Measurements from ENCODE around the gene AQP3. TPM values are rescaled to one million over a fixed set of nuclear protein-coding genes. Genes with fewer than 3 reads are reported as not detected.

Gene AQP3
- total and polyA plus RNA-seq, 2 of the 4 experiments (the other 2 are of a cell fraction), result 3.8 to 12.2 TPM

DNA sequence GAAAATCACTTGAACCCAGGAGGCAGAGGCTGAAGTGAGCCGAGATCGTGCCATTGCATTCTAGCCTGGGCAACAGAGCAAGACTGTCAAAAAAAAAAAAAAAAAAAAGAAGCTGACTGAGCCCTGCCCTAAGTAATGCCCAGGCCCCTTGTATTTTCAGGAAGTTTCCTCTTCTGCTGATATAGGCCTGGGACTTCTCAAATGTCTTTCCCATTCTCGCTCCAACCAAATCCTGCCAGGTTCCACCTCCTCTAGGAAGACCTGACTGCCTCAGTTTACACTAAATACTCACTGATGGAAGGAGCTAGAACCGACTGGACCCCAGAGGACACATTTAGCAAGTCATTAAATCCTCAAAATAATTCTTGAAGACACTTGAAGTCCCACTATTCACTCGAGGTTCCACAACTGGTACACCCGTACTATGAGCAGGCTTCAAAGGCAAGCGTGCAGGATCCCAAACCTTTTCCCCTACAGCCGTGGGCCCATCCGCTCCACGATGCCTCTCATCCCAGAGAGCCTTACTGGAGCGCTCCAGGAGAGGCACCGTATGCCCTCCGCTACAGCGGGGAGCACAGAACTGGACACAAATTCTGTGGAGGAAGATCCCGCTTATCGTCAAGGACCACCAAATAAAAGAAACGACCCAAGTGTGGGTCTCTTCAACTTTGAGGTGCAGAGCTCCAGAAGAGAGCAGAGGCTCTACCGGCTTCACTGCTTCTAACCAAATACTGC is 25.7 kb upstream of the AQP3 start:
- Histone ChIP-seq H3K9ac (ENCODE audit: low read depth, low read length) (peak overlapping the region; percentile 71), H3K4me2 (ENCODE audit: low read depth, low read length) (peak overlapping the region; percentile 78), H3K4ac (ENCODE audit: low read depth, low read length) (peak overlapping the region; percentile 79), H3K27me3 (ENCODE audit: control insufficient read depth, insufficient read depth, low read length) (no peaks in the 10 kb centered on the region), H2BK20ac (ENCODE audit: low read depth, low read length) (no peak overlapping the region), H2AK9ac (replicated peaks; ENCODE audit: low read depth, low read length, poor library complexity) (peak overlapping the region; percentile 92), H4K91ac (ENCODE audit: insufficient read depth, low read depth, low read length) (peak overlapping the region; percentile 46; the same call in 1 of the 2 replicates), H3K4me1 (ENCODE audit: control insufficient read depth, insufficient read depth, low read length) (peaks cover 3% of the 10 kb centered on the region; the same call in 1 of the 2 replicates), H2BK5ac (ENCODE audit: low read depth, low read length, poor library complexity, severe bottlenecking) (no peak overlapping the region), H2BK120ac (ENCODE audit: low read depth, low read length) (peak overlapping the region; percentile 3; the same call in 1 of the 2 replicates), H2BK15ac (ENCODE audit: low read depth, low read length) (no peak overlapping the region), H3K27ac (ENCODE audit: insufficient read depth, low read length) (peak overlapping the region; percentile 57), H3K56ac (ENCODE audit: extremely low read depth, insufficient read depth, low read length) (peak overlapping the region; percentile 78), H3K36me3 (ENCODE audit: control insufficient read depth, insufficient read depth, low read length) (peaks cover 34% of the 10 kb centered on the region), H3K14ac (replicated peaks; ENCODE audit: low read depth, low read length) (peak overlapping the region; percentile 72), H2AFZ (replicated peaks; ENCODE audit: low read length, poor library complexity) (peak overlapping the region; percentile 90), H3K4me3 (ENCODE audit: insufficient read depth, low read depth, low read length) (peak overlapping the region; percentile 57), H4K20me1 (ENCODE audit: insufficient read depth, low read length) (peaks cover 8% of the 10 kb centered on the region; the same call in 1 of the 2 replicates), H3K9me3 (ENCODE audit: control insufficient read depth, insufficient read depth, low read length) (no peaks in the 10 kb centered on the region), H4K8ac (ENCODE audit: low read depth in 2 of 2, low read length in 2 of 2) (peak overlapping the region; percentile 10 to 73; a peak in 2 of 4 replicates), H2AK5ac (ENCODE audit: low read depth, low read length) (peak overlapping the region; percentile 51), H3K79me1 (ENCODE audit: low read depth in 1 of 2, low read length in 2 of 2) (peaks cover 10 to 51% of the 10 kb centered on the region in 2 experiments; a peak in 3 of 4 replicates), H3K23ac (ENCODE audit: low read depth, low read length) (peak overlapping the region; percentile 69), H3K18ac (ENCODE audit: low read depth, low read length) (no peak overlapping the region), H4K5ac (ENCODE audit: low read depth, low read length) (no peak overlapping the region), H3K9me1 (ENCODE audit: insufficient read depth, low read length) (peaks cover 8% of the 10 kb centered on the region; the same call in 1 of the 2 replicates)
- POLR2A ChIA-PET (ENCODE audit: unreplicated experiment), result no interaction called here
- CTCF ChIA-PET, result interaction anchor here (1.4 kb wide), 2 partner anchors 70 to 98 kb away, joined by 4 to 10 read pairs; no protein-coding TSS in a partner anchor
- no peak for TF ChIP-seq SMC3 (IDR thresholded peaks at IDR 0.05; ENCODE audit: low read depth, low read length)
- TF ChIP-seq, protein P1, sequence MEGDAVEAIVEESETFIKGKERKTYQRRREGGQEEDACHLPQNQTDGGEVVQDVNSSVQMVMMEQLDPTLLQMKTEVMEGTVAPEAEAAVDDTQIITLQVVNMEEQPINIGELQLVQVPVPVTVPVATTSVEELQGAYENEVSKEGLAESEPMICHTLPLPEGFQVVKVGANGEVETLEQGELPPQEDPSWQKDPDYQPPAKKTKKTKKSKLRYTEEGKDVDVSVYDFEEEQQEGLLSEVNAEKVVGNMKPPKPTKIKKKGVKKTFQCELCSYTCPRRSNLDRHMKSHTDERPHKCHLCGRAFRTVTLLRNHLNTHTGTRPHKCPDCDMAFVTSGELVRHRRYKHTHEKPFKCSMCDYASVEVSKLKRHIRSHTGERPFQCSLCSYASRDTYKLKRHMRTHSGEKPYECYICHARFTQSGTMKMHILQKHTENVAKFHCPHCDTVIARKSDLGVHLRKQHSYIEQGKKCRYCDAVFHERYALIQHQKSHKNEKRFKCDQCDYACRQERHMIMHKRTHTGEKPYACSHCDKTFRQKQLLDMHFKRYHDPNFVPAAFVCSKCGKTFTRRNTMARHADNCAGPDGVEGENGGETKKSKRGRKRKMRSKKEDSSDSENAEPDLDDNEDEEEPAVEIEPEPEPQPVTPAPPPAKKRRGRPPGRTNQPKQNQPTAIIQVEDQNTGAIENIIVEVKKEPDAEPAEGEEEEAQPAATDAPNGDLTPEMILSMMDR (conservative IDR thresholded peaks at IDR 0.05; ENCODE audit: low read depth, low read length), result no peak
- TF ChIP-seq RAD21 (IDR thresholded peaks at IDR 0.05; ENCODE audit: low read length), result no peak
- TF ChIP-seq CEBPB (IDR thresholded peaks at IDR 0.05; ENCODE audit: low read depth, low read length), result no peak
- TF ChIP-seq RFX5 (IDR thresholded peaks at IDR 0.05; ENCODE audit: low read depth, low read length), result no peak
- TF ChIP-seq CHD1 (IDR thresholded peaks at IDR 0.05; ENCODE audit: low read depth, low read length), result no peak
- in situ Hi-C loops (cut with MboI; ENCODE audit: low sequenced_read_pairs), result no loop called here
- ATAC-seq (ENCODE audit: low read depth) (peak; percentile 6), DNase-seq (no peak)
- intact Hi-C loops (cut with micrococcal nuclease), result loop anchor here (1.0 to 5.0 kb wide), 2 partner anchors 44 to 249 kb away; no protein-coding TSS in a partner anchor
- dilution Hi-C loops (cut with HindIII; ENCODE audit: low sequenced_read_pairs, unreplicated experiment), result loop anchor here (25.0 kb wide), 1 partner anchor 186 kb away; the partner anchor contains the start of gene NFX1
- WGBS, 2 experiments (ENCODE audit: extremely low coverage in 2 of 2, insufficient read length in 1 of 2), result 82% methylated on average over 2 of the region's 18 CpGs; no CpG with 5 or more reads in 1 of the 2 experiments
- BruUV-seq (replicated peaks), result no TSS peak
